Stimulated activated CD8-positive, alpha-beta memory T cell treated with anti-CD3 and anti-CD28 coated beads, Interleukin-7, amount 100 ng/mL, for 24 hours (primary cell): ENCODE results near the gene ARL4C.

ENCODE experiments used
- DNase-seq: peaks from one replicate; pipeline ENCODE4 v3.0.0-alpha.2; 2020; ENCODE audit warnings: low read depth

ARL4C gene

DNA sequence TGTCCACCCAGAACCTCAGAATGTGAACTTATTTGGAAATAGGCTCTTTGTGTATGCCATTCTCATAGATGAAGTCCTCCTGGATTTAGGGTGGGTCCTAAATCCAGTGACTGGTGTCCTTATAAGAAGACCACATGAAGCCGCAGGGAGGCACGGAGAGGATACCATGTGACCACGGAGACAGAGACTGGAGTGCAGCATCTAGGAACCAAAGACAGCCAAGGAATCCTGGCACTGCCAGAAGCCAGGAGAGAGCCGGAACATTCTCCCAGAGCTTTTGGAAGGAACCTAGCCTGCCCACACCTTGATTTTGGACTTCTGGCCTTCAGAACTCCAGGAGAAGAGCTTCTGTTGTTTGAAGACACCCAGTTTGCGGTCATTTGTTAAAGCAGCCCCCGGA, 49.7 kb downstream of the ARL4C start:
- no peak for DNase-seq

DNA sequence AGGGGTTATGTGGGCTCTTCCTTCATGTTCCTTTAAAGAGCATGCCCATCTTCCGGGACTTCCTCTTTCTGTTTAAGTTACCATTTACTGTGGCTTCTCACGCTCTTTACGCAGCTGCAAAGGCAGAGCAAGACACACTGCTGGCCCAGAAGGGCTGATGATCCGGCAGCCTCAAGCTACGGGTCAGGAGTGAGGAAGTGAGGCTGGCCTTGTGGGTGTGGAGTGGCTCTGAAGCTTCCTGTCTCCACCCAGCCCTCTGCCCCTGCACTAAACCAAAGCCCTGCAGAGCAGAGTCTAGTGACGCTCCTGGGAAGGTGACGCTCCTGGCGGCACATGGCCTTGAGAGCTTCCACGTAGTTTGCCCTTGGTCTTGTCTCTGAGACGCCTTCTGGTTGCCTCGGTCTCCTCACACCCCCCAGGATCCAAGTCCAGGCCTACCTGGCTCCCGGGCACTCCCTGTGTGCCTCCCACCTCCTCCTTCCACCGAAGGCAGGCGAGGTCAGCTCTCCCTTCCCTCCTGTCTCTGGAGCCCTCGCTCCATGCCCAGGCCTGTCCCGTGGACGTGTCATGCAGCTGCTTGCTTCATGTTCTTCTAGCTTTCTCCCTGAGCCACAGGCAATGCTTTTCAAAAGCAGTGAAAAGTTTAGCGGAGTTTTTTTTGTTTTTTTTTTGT, 50.3 kb downstream of the ARL4C start:
- DNase-seq = peak; percentile 49

DNA sequence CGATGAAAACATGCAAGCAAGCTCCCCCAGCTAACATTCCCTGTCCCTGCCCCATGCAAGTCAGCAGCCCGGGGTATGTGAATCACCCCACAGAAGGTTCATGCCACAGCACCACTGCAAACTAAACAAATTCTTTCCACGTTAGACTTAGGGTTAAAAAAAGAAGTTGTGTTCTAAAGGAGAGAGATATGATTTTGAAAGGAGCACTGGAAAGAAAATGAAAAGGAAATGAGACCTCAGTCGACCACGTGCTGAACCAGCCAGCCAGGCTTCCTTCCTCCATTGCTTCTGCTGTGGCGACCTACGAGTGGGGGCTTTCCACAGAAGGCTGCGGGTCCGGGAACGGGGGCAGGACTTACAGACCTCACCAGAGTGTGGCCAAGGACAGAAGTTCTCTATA, 52.0 kb downstream of the ARL4C start:
- DNase-seq = no peak

DNA sequence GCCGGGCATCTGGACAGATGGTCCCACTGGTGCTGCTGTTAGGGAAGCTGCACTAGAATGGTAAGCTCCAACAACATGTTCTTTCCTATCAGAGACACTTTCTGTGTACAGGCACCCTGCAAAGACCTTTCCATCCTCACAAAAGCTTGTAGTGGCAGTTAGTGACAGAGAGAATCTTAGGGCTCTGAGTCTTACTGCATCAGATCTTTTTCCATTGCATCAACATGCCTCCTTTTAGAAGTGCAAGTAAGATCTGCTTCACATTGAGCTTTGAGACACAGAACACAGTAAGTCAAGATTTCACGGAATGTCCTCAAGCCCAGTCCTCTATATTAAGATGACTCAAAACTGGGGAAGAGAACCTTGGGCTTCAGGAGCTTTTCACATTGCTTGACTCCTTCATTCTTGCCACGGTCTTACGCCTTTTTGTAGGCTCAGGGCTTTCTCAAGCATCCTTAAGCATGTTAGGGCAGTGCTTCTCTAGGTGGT, 52.6 kb downstream of the ARL4C start:
- DNase-seq = no peak
